HFF-Myc (cell line): ENCODE measurements around the gene CDH15.

ENCODE experiments used
- DNase-seq: peaks from one replicate; pipeline ENCODE4 v3.0.0-alpha.2; 2011; ENCODE audit warnings: low read depth; ENCODE audit errors: extremely low read depth
- H3K4me3 ChIP-seq: replicated peaks from 2 replicates; pipeline ENCODE4 v1.5.1; 2011; ENCODE audit warnings: low read depth, mild to moderate bottlenecking, control low read depth, low read length
- CTCF ChIP-seq: IDR thresholded peaks from 2 replicates; pipeline ENCODE4 v1.5.1; 2012; ENCODE audit warnings: mild to moderate bottlenecking, low read depth, low read length, control low read depth; ENCODE audit errors: missing control alignments

CDH15 gene

GRCh38 chr16:89167425-89167941, 4.1 kb upstream of the CDH15 start:
- peak; percentile 26 for DNase-seq
- no peak overlapping the region for H3K4me3 ChIP-seq
- TF ChIP-seq CTCF: peak; percentile 88

GRCh38 chr16:89168381-89169189, 3.0 kb upstream of the CDH15 start:
- no peak for TF ChIP-seq CTCF
- DNase-seq: no peak
- no peak overlapping the region for H3K4me3 ChIP-seq

GRCh38 chr16:89169778-89170177, 1.8 kb upstream of the CDH15 start:
- DNase-seq: no peak
- no peak for TF ChIP-seq CTCF
- no peak overlapping the region for H3K4me3 ChIP-seq

GRCh38 chr16:89170346-89171215, 967 bp upstream of the CDH15 start:
- no peak for TF ChIP-seq CTCF
- DNase-seq: no peak
- H3K4me3 ChIP-seq: no peak overlapping the region

GRCh38 chr16:89172171-89172527, 601 bp downstream of the CDH15 start:
- DNase-seq: no peak
- H3K4me3 ChIP-seq: no peak overlapping the region
- no peak for TF ChIP-seq CTCF

GRCh38 chr16:89172528-89173173, 1.1 kb downstream of the CDH15 start:
- no peak for DNase-seq
- TF ChIP-seq CTCF: no peak
- no peak overlapping the region for H3K4me3 ChIP-seq
